ENCODE data around the gene CCDC187. TPM values are rescaled to one million over a fixed set of nuclear protein-coding genes. Genes with fewer than 3 reads are reported as not detected.

CCDC187 gene
- total and polyA plus RNA-seq, 2 of the 4 experiments (the other 2 are of a cell fraction) = not detected

DNA sequence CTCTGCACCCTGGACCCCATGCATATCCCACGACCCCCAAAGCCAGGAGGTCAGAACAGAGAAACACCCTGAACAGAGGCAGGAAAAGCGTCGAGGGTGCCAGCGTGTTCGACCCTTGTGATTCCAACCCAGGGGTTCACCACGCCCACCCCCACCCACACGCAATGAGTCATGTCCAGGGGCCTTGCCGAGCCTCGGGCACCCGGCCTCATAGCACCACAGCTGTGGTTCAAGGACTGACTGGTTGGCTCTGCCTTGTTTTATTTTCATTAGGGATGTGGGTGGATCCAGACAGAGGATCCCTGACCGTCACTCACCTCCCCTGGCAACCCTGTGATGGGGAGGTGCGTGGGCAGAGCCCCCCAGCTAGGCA lies 48.7 kb downstream of the CCDC187 start:
- Histone ChIP-seq H2BK120ac (ENCODE audit: low read depth, low read length) (no peak overlapping the region), H2BK20ac (ENCODE audit: low read depth, low read length) (no peak overlapping the region), H3K9me1 (ENCODE audit: insufficient read depth, low read length) (no peaks in the 10 kb centered on the region), H2AK5ac (ENCODE audit: low read depth, low read length) (no peak overlapping the region), H4K91ac (ENCODE audit: insufficient read depth, low read depth, low read length) (no peak overlapping the region), H3K4me2 (ENCODE audit: low read depth, low read length) (no peak overlapping the region), H3K9me3 (ENCODE audit: control insufficient read depth, insufficient read depth, low read length) (no peaks in the 10 kb centered on the region), H3K18ac (ENCODE audit: low read depth, low read length) (no peak overlapping the region), H2AK9ac (replicated peaks; ENCODE audit: low read depth, low read length, poor library complexity) (no peak overlapping the region), H3K27ac (ENCODE audit: insufficient read depth, low read length) (no peak overlapping the region), H4K20me1 (ENCODE audit: insufficient read depth, low read length) (no peaks in the 10 kb centered on the region), H3K4ac (ENCODE audit: low read depth, low read length) (no peak overlapping the region), H3K27me3 (ENCODE audit: control insufficient read depth, insufficient read depth, low read length) (peaks cover 23% of the 10 kb centered on the region; the same call in 1 of the 2 replicates), H4K8ac (ENCODE audit: low read depth in 2 of 2, low read length in 2 of 2) (no peak overlapping the region), H3K14ac (replicated peaks; ENCODE audit: low read depth, low read length) (no peak overlapping the region), H3K79me1 (ENCODE audit: low read depth in 1 of 2, low read length in 2 of 2) (no peaks in the 10 kb centered on the region), H2AFZ (replicated peaks; ENCODE audit: low read length, poor library complexity) (peak overlapping the region; percentile 49), H3K9ac (ENCODE audit: low read depth, low read length) (no peak overlapping the region), H3K56ac (ENCODE audit: extremely low read depth, insufficient read depth, low read length) (no peak overlapping the region), H3K4me1 (ENCODE audit: control insufficient read depth, insufficient read depth, low read length) (peaks cover 5% of the 10 kb centered on the region), H3K36me3 (ENCODE audit: control insufficient read depth, insufficient read depth, low read length) (no peaks in the 10 kb centered on the region), H3K23ac (ENCODE audit: low read depth, low read length) (no peak overlapping the region), H2BK15ac (ENCODE audit: low read depth, low read length) (no peak overlapping the region), H4K5ac (ENCODE audit: low read depth, low read length) (no peak overlapping the region), H3K4me3 (ENCODE audit: insufficient read depth, low read depth, low read length) (no peak overlapping the region), H2BK5ac (ENCODE audit: low read depth, low read length, poor library complexity, severe bottlenecking) (no peak overlapping the region)
- intact Hi-C loops (cut with micrococcal nuclease) = no loop called here
- TF ChIP-seq RCOR1 (IDR thresholded peaks at IDR 0.05; ENCODE audit: insufficient replicate concordance, low read length) (no peak), FOS (IDR thresholded peaks at IDR 0.05; ENCODE audit: low read depth, low read length) (0 out of 2 replicates have a peak, but pooled peaks have one; percentile 38)
- WGBS, 2 experiments (ENCODE audit: extremely low coverage in 2 of 2, insufficient read length in 1 of 2) = 30% methylated on average over 2 of the region's 12 CpGs; no CpG with 5 or more reads in 1 of the 2 experiments
- ChIA-PET CTCF (no interaction called here), POLR2A (ENCODE audit: unreplicated experiment) (no interaction called here)
- in situ Hi-C loops (cut with MboI; ENCODE audit: low sequenced_read_pairs) = no loop called here
- ATAC-seq (ENCODE audit: low read depth) = peak; percentile 76
- peak; percentile 48 for DNase-seq
- BruUV-seq (replicated peaks) = no TSS peak
- dilution Hi-C loops (cut with HindIII; ENCODE audit: low sequenced_read_pairs, unreplicated experiment) = no loop called here
